ENCODE results near the gene RPGR. TPM values are rescaled to one million over a fixed set of nuclear protein-coding genes. Genes with fewer than 3 reads are reported as not detected.

Gene RPGR
- total RNA-seq, 1 experiment from 2014 or later = 8.5 TPM

GRCh38 chrX:38342853-38343778 lies 15.8 kb upstream of the RPGR start:
- Histone ChIP-seq H3K27me3 (replicated peaks; ENCODE audit: control insufficient read depth, insufficient read depth, low read length) (no peaks in the 10 kb centered on the region), H3K36me3 (ENCODE audit: control insufficient read depth, insufficient read depth, low read length) (no peaks in the 10 kb centered on the region), H3K4me3 (ENCODE audit: low read depth, low read length) (no peak overlapping the region), H3K4me1 (peaks cover 23% of the 10 kb centered on the region), H3K9me3 (no peaks in the 10 kb centered on the region)
- H3K36me3 Mint-ChIP-seq (ENCODE audit: insufficient read depth, unreplicated experiment) = no peaks in the 10 kb centered on the region
- TSS peak; percentile 80 for BruUV-seq (replicated peaks)
- peak overlapping the region; percentile 31 for H3K4me3 Mint-ChIP-seq (ENCODE audit: unreplicated experiment)
- H3K27me3 Mint-ChIP-seq (ENCODE audit: insufficient read depth, unreplicated experiment) = no peaks in the 10 kb centered on the region
- peaks cover 5% of the 10 kb centered on the region for H3K9me3 Mint-ChIP-seq (ENCODE audit: unreplicated experiment)
- H3K4me1 Mint-ChIP-seq (ENCODE audit: low read depth, unreplicated experiment) = no peaks in the 10 kb centered on the region
- DNase-seq = peak; percentile 69 to 77
- intact Hi-C loops (cut with micrococcal nuclease; ENCODE audit: unreplicated experiment) = no loop called here
- CTCF ChIA-PET = interaction anchor here (0.5 to 1.3 kb wide), 3 partner anchors 8 to 1566 kb away, joined by 3 to 6 read pairs (median 4); partner anchors contain the start of gene RPGR
- POLR2A ChIA-PET = interaction anchor here (1.1 kb wide), 1 partner anchor 16 kb away, joined by 11 read pairs; the partner anchor contains the start of gene RPGR
- no peak overlapping the region for H3K27ac Mint-ChIP-seq (ENCODE audit: unreplicated experiment)
- TF ChIP-seq CTCF (IDR thresholded peaks at IDR 0.05; ENCODE audit: insufficient read depth in 1 of 2, low read depth in 1 of 2, low read length in 1 of 2, severe bottlenecking in 1 of 2, unreplicated experiment in 1 of 2) = no peak

GRCh38 chrX:38341442-38341841 lies 14.1 kb upstream of the RPGR start:
- Histone ChIP-seq H3K36me3 (ENCODE audit: control insufficient read depth, insufficient read depth, low read length) (no peaks in the 10 kb centered on the region), H3K4me1 (peaks cover 23% of the 10 kb centered on the region), H3K27me3 (replicated peaks; ENCODE audit: control insufficient read depth, insufficient read depth, low read length) (no peaks in the 10 kb centered on the region), H3K4me3 (ENCODE audit: low read depth, low read length) (no peak overlapping the region), H3K9me3 (no peaks in the 10 kb centered on the region)
- H3K4me1 Mint-ChIP-seq (ENCODE audit: low read depth, unreplicated experiment) = no peaks in the 10 kb centered on the region
- no peaks in the 10 kb centered on the region for H3K36me3 Mint-ChIP-seq (ENCODE audit: insufficient read depth, unreplicated experiment)
- no TSS peak for BruUV-seq (replicated peaks)
- no peaks in the 10 kb centered on the region for H3K9me3 Mint-ChIP-seq (ENCODE audit: unreplicated experiment)
- TF ChIP-seq CTCF (IDR thresholded peaks at IDR 0.05; ENCODE audit: insufficient read depth in 1 of 2, low read depth in 1 of 2, low read length in 1 of 2, severe bottlenecking in 1 of 2, unreplicated experiment in 1 of 2) = no peak
- DNase-seq = no peak
- H3K27me3 Mint-ChIP-seq (ENCODE audit: insufficient read depth, unreplicated experiment) = no peaks in the 10 kb centered on the region
- intact Hi-C loops (cut with micrococcal nuclease; ENCODE audit: unreplicated experiment) = no loop called here
- ChIA-PET CTCF (no interaction called here), POLR2A (no interaction called here)
- H3K4me3 Mint-ChIP-seq (ENCODE audit: unreplicated experiment) = no peak overlapping the region
- no peak overlapping the region for H3K27ac Mint-ChIP-seq (ENCODE audit: unreplicated experiment)

- Mint-ChIP-seq H3K9me3 (ENCODE audit: unreplicated experiment) (no peaks in the 10 kb centered on the region), H3K4me3 (ENCODE audit: unreplicated experiment) (no peak overlapping the region), H3K27ac (ENCODE audit: unreplicated experiment) (no peak overlapping the region), H3K27me3 (ENCODE audit: insufficient read depth, unreplicated experiment) (no peaks in the 10 kb centered on the region), H3K4me1 (ENCODE audit: low read depth, unreplicated experiment) (no peaks in the 10 kb centered on the region), H3K36me3 (ENCODE audit: insufficient read depth, unreplicated experiment) (no peaks in the 10 kb centered on the region)
- Histone ChIP-seq H3K27me3 (replicated peaks; ENCODE audit: control insufficient read depth, insufficient read depth, low read length) (no peaks in the 10 kb centered on the region), H3K4me1 (0 out of 2 replicates have a peak, but pooled peaks cover 3% of the 10 kb centered on the region), H3K36me3 (ENCODE audit: control insufficient read depth, insufficient read depth, low read length) (no peaks in the 10 kb centered on the region), H3K9me3 (no peaks in the 10 kb centered on the region), H3K4me3 (ENCODE audit: low read depth, low read length) (no peak overlapping the region)
- no peak for DNase-seq
- ChIA-PET CTCF (no interaction called here), POLR2A (no interaction called here)
- no peak for TF ChIP-seq CTCF (IDR thresholded peaks at IDR 0.05; ENCODE audit: insufficient read depth in 1 of 2, low read depth in 1 of 2, low read length in 1 of 2, severe bottlenecking in 1 of 2, unreplicated experiment in 1 of 2)
- intact Hi-C loops (cut with micrococcal nuclease; ENCODE audit: unreplicated experiment) = no loop called here
- BruUV-seq (replicated peaks) = no TSS peak
Observed at GRCh38 chrX:38336538-38337240, 9.4 kb upstream of the RPGR start.

Measured in Caco-2 (cell line).